Memory B cell (primary cell): Measurements from ENCODE around the gene ABCA12.

ENCODE experiments used
- ATAC-seq: fragments of 150-1000 bp; cut with Tn5 transposase; 2 replicates; pipeline ENCODE4 v1.10.0; 2021; ENCODE audit warnings: low read depth, mild to moderate bottlenecking, moderate library complexity
- DNase-seq, 2 donors: peaks; one replicate each; pipeline ENCODE4 v3.0.0; 2022; ENCODE audit warnings: low spot score in 2 of 2
- H3K27ac Mint-ChIP-seq: one replicate; pipeline ENCODE4 v1.8.0; 2022; ENCODE audit warnings: mild to moderate bottlenecking, moderate library complexity, mixed read lengths
- H3K27me3 Mint-ChIP-seq: one replicate; pipeline ENCODE4 v1.8.0; 2022; ENCODE audit warnings: mixed read lengths
- H3K36me3 Mint-ChIP-seq: one replicate; pipeline ENCODE4 v1.8.0; 2022; ENCODE audit warnings: mild to moderate bottlenecking, mixed read lengths
- H3K4me1 Mint-ChIP-seq: one replicate; pipeline ENCODE4 v1.8.0; 2022; ENCODE audit warnings: mixed read lengths
- H3K4me3 Mint-ChIP-seq: one replicate; pipeline ENCODE4 v1.8.0; 2022; ENCODE audit warnings: mild to moderate bottlenecking, moderate library complexity, mixed read lengths
- H3K9me3 Mint-ChIP-seq: one replicate; pipeline ENCODE4 v1.8.0; 2022; ENCODE audit warnings: mixed read lengths

Gene ABCA12

DNA sequence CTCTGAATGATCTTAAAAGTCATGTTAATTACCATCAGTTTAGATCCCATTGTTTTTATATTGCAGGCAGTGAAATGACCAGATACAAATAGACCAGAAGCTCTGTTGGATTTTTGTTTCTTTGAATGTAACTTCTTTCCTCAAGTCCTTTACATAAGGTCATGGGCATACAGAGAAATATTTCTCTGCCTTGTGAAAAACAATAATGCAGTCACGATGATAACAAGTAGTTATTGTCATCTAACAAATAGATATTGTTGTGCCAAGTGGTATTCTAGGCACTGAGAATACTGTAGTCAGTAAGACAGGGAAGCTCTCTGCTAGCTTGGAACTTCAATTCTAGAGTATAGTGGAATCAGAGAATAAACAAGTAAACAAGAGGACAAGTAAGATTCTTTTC lies 234.2 kb downstream of the ABCA12 start:
- H3K4me1 Mint-ChIP-seq: no peaks in the 10 kb centered on the region
- no peaks in the 10 kb centered on the region for H3K36me3 Mint-ChIP-seq
- no peaks in the 10 kb centered on the region for H3K9me3 Mint-ChIP-seq

DNA sequence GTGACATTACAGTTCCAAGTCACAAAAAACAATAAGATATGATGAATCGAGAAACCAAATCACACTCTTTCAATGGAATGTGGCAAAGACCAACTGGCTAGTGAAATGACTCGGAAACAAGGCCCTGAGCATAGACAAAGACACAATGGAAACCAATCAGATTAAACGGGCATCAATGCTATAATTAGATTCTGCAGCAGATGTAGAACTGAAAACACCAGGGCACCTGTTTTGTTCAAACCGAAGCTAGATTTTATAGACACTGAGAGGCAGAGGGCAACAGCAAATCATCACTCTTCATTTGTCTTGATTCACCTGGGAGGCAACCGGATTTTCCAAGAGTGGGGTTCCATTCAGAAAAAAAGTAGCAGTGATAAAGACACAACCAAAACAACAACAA lies 236.1 kb downstream of the ABCA12 start:
- Mint-ChIP-seq H3K4me3 (no peak overlapping the region), H3K9me3 (no peaks in the 10 kb centered on the region), H3K4me1 (no peaks in the 10 kb centered on the region), H3K27ac (no peak overlapping the region), H3K27me3 (peaks cover 2% of the 10 kb centered on the region), H3K36me3 (no peaks in the 10 kb centered on the region)
- DNase-seq (no peak), ATAC-seq (no peak)

More for the DNA sequence above, 234.2 kb downstream of the ABCA12 start:
- peaks cover 4% of the 10 kb centered on the region for H3K27me3 Mint-ChIP-seq
- no peak overlapping the region for H3K4me3 Mint-ChIP-seq
- no peak overlapping the region for H3K27ac Mint-ChIP-seq
- DNase-seq (no peak), ATAC-seq (no peak)

GRCh38 chr2:214899751-214900150 lies 238.7 kb downstream of the ABCA12 start:
- no peak overlapping the region for H3K4me3 Mint-ChIP-seq
- no peak for ATAC-seq
- H3K4me1 Mint-ChIP-seq: no peaks in the 10 kb centered on the region
- DNase-seq: no peak
- H3K9me3 Mint-ChIP-seq: no peaks in the 10 kb centered on the region
- H3K36me3 Mint-ChIP-seq: no peaks in the 10 kb centered on the region
- no peak overlapping the region for H3K27ac Mint-ChIP-seq
- no peaks in the 10 kb centered on the region for H3K27me3 Mint-ChIP-seq

GRCh38 chr2:214896274-214896673 lies 242.2 kb downstream of the ABCA12 start:
- peaks cover 1% of the 10 kb centered on the region for H3K27me3 Mint-ChIP-seq

GRCh38 chr2:214895469-214895868 lies 243.0 kb downstream of the ABCA12 start:
- Mint-ChIP-seq H3K4me3 (no peak overlapping the region), H3K27ac (no peak overlapping the region), H3K9me3 (no peaks in the 10 kb centered on the region), H3K27me3 (peaks cover 1% of the 10 kb centered on the region), H3K4me1 (no peaks in the 10 kb centered on the region), H3K36me3 (no peaks in the 10 kb centered on the region)
- ATAC-seq (no peak), DNase-seq (no peak)

More at GRCh38 chr2:214896274-214896673, 242.2 kb downstream of the ABCA12 start:
- ATAC-seq: no peak
- no peak overlapping the region for H3K27ac Mint-ChIP-seq
- no peaks in the 10 kb centered on the region for H3K36me3 Mint-ChIP-seq
- DNase-seq: no peak
- H3K4me3 Mint-ChIP-seq: no peak overlapping the region
- H3K9me3 Mint-ChIP-seq: no peaks in the 10 kb centered on the region
- H3K4me1 Mint-ChIP-seq: no peaks in the 10 kb centered on the region

DNA sequence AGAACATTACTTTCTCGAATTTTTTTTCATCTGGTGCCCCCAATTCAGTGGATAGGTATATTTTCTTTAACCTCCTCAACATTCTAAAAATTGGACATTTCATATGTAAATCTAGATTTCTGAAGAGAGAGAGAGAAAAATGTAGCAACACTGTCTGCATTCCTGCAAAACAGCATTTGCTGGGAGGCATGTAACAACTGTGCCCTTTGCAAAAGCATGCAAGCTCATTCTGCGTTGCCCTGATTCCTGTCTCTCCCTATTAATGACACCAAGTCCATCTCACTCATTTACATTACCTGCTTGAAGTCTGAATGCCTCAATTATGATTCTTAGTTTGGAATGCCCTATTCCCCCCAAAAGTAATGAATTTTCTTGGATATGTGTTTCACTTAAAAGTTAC lies 249.1 kb downstream of the ABCA12 start:
- H3K4me3 Mint-ChIP-seq: no peak overlapping the region
- no peaks in the 10 kb centered on the region for H3K4me1 Mint-ChIP-seq
- no peak for DNase-seq
- ATAC-seq: no peak
- H3K27me3 Mint-ChIP-seq: peaks cover 1% of the 10 kb centered on the region
- H3K27ac Mint-ChIP-seq: no peak overlapping the region
- H3K9me3 Mint-ChIP-seq: no peaks in the 10 kb centered on the region
- no peaks in the 10 kb centered on the region for H3K36me3 Mint-ChIP-seq

DNA sequence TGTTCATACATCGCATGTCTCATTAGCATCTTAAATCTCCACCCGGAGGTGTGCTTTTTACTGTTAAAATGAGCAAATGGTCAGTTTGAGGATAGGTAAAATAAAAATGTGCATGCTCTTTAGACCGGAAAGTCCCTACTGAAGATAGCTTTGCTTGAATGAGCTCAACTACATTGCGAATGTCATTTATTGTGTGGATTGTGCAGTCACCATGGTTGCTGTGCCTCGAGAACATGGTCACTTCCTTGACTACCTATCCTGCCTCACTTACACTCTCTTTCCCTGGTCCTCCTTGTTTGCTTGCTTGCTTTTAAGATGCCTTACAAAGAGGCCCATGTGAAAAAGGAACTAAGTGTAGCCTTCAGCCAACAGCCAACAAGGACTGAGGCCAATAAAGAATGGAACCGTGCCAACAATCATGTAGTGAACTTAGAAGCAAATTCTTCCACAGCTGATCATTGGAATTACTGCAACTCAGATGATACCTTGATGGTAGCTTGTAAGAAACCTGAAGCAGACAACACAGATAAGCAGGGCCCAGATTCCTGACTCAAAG lies 256.7 kb downstream of the ABCA12 start:
- DNase-seq (no peak), ATAC-seq (no peak)
- Mint-ChIP-seq H3K4me3 (no peak overlapping the region), H3K36me3 (no peaks in the 10 kb centered on the region), H3K27ac (no peak overlapping the region), H3K27me3 (no peaks in the 10 kb centered on the region), H3K4me1 (no peaks in the 10 kb centered on the region), H3K9me3 (peaks cover 1% of the 10 kb centered on the region)
